ENCODE results near the gene ZSCAN9.

The ZSCAN9 gene

DNA sequence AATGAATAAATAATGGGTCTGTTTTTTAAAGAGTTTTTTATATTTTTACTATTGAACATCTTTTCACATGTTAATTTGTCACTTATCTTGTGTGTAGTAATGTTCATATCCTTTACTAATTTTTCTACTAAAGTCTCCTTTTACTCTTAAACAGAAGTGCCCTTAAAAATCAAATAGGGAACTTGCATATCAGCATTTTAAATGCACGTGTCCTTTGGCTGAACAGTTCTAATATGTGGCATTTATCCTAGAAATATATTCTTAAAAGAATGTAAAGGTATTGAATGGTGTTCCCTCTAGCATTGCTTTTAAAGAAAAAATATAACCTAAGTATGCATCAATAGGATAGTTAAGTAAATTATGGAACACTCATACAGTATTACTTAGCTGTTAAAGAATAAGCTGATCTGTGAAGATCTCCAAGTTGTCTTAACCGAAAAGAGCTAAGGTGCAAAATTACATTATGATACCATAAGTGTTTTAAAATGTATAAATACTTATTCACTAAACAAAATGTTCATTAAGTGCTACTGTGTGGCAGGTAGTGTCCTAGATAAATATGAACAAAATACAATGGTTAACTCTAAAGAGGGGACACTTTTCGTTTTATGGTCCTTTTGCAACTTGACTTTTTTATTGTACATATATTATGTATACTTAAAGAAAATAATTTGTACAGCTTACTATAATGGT, 55.7 kb downstream of the ZSCAN9 start:
- H3K4me3 ChIP-seq (ENCODE audit: low read depth, low read length), result peak overlapping the region; percentile 83
- in situ Hi-C loops (cut with HindIII; ENCODE audit: low sequenced_read_pairs), result no loop called here
- TF ChIP-seq, protein P1, sequence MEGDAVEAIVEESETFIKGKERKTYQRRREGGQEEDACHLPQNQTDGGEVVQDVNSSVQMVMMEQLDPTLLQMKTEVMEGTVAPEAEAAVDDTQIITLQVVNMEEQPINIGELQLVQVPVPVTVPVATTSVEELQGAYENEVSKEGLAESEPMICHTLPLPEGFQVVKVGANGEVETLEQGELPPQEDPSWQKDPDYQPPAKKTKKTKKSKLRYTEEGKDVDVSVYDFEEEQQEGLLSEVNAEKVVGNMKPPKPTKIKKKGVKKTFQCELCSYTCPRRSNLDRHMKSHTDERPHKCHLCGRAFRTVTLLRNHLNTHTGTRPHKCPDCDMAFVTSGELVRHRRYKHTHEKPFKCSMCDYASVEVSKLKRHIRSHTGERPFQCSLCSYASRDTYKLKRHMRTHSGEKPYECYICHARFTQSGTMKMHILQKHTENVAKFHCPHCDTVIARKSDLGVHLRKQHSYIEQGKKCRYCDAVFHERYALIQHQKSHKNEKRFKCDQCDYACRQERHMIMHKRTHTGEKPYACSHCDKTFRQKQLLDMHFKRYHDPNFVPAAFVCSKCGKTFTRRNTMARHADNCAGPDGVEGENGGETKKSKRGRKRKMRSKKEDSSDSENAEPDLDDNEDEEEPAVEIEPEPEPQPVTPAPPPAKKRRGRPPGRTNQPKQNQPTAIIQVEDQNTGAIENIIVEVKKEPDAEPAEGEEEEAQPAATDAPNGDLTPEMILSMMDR (IDR thresholded peaks at IDR 0.05; ENCODE audit: low read depth, low read length, missing control alignments), result no peak
- DNase-seq (ENCODE audit: low read depth), result no peak

DNA sequence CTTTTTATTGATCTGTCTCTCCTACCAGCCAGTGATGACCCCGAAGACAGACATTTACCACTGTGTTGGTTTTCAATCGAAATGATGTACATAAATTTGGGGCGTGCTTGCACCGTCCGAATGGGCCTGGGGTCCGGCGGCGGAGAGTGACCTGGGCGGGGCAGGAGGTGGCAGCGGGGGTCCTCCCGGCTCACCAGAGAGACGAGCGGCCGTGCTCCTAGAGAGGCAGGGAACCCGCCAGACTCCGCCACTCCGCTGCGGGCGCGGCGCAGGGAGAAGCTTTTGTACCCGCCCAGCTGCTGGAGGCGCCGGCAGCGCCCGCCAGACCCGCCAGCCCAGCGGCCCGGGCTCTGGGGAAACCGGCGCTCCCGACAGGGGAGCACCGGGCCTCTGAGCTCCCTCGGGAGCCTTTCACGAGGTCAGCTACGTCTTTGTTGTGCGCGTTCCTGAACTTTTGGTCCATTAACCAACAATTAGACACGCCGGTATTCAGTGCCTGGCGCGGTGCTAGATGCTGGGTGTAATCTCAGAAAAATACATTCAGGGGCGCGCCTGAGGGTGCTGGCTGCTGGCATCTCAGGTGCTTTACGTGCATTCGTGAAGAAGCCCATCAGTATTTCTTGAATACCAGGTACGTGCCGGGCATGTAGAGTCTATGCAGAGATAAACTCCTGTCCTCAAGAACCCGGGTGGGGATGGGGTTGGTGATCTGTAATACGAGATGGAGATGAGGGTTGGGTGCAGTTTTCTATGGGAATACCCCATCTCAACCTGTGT, 56.4 kb downstream of the ZSCAN9 start, which contains the start of gene PGBD1:
PGBD1 (plus strand) TSS at position 285 of the 777 bp plus-strand sequence. CDS start 2,242 bp downstream, outside the sequence.
- in situ Hi-C loops (cut with HindIII; ENCODE audit: low sequenced_read_pairs), result no loop called here
- peak within 1 kb of the TSS; percentile 83 for H3K4me3 ChIP-seq (ENCODE audit: low read depth, low read length)
- DNase-seq (ENCODE audit: low read depth), result peak; percentile 45
- TF ChIP-seq, protein P1 (IDR thresholded peaks at IDR 0.05; ENCODE audit: low read depth, low read length, missing control alignments), result no peak

DNA sequence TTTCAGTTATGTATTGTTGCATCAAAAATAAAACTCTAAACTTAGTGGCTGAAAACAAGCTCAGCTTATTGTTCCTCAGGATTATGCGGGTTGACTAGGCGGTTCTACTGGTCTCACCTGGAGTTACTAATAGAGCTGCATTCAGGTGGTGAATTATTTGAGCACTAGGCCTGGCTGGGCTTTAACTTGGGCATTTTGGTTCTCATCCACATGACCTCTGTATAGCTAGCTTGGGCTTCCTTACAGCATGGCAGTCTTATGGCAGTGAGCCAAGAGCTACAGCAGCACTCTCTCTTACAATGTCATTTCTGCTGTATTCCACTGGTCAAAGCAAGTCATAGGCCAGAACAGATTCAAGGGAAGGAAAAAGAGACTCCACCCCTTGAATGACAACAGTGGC, 57.9 kb downstream of the ZSCAN9 start:
- no peak for DNase-seq (ENCODE audit: low read depth)
- TF ChIP-seq, protein P1 (IDR thresholded peaks at IDR 0.05; ENCODE audit: low read depth, low read length, missing control alignments), result no peak
- in situ Hi-C loops (cut with HindIII; ENCODE audit: low sequenced_read_pairs), result no loop called here
- no peak overlapping the region for H3K4me3 ChIP-seq (ENCODE audit: low read depth, low read length)

Measured in astrocyte of the cerebellum (primary cell).